Measurements from ENCODE around the gene TAS1R3. TPM values are rescaled to one million over a fixed set of nuclear protein-coding genes. Genes with fewer than 3 reads are reported as not detected.
A peak's percentile ranks its signal among the peaks of the same experiment; 100 is the strongest.

TAS1R3 gene
- total RNA-seq, 2 donors from 2014 or later: 0.30 to 0.35 TPM

GRCh38 chr1:1285102-1285571, 45.9 kb upstream of the TAS1R3 start:
- Histone ChIP-seq H3K9me3 (no peaks in the 10 kb centered on the region), H3K36me3 (no peaks in the 10 kb centered on the region), H3K4me1 (peaks cover 0 to 9% of the 10 kb centered on the region in 2 donors), H3K27ac (no peak overlapping the region), H3K27me3 (peaks cover 0 to 8% of the 10 kb centered on the region in 2 donors), H3K4me3 (no peak overlapping the region)
- DNase-seq (ENCODE audit: low spot score): no peak
- no peak for TF ChIP-seq CTCF (IDR thresholded peaks at IDR 0.05)

GRCh38 chr1:1285611-1286311, 45.3 kb upstream of the TAS1R3 start:
- Histone ChIP-seq H3K4me1 (peaks cover 0 to 14% of the 10 kb centered on the region in 2 donors), H3K27ac (no peak overlapping the region), H3K9me3 (no peaks in the 10 kb centered on the region), H3K36me3 (no peaks in the 10 kb centered on the region), H3K27me3 (peaks cover 0 to 8% of the 10 kb centered on the region in 2 donors), H3K4me3 (no peak overlapping the region)
- no peak for DNase-seq (ENCODE audit: low spot score)
- TF ChIP-seq CTCF (IDR thresholded peaks at IDR 0.05): no peak

- Histone ChIP-seq H3K36me3 (no peaks in the 10 kb centered on the region), H3K4me1 (peaks cover 0 to 20% of the 10 kb centered on the region in 2 donors), H3K27ac (no peak overlapping the region), H3K27me3 (peaks cover 0 to 8% of the 10 kb centered on the region in 2 donors), H3K9me3 (no peaks in the 10 kb centered on the region), H3K4me3 (no peak overlapping the region)
- no peak for TF ChIP-seq CTCF (IDR thresholded peaks at IDR 0.05)
- DNase-seq (ENCODE audit: low spot score): no peak
Measured at GRCh38 chr1:1286313-1287261, 44.5 kb upstream of the TAS1R3 start.

GRCh38 chr1:1287288-1288110, 43.6 kb upstream of the TAS1R3 start:
- Histone ChIP-seq H3K4me3 (no peak overlapping the region), H3K9me3 (no peaks in the 10 kb centered on the region), H3K27ac (no peak overlapping the region), H3K4me1 (peaks cover 0 to 15% of the 10 kb centered on the region in 2 donors), H3K36me3 (no peaks in the 10 kb centered on the region), H3K27me3 (peaks cover 0 to 8% of the 10 kb centered on the region in 2 donors)
- no peak for DNase-seq (ENCODE audit: low spot score)
- no peak for TF ChIP-seq CTCF (IDR thresholded peaks at IDR 0.05)

GRCh38 chr1:1290238-1290731, 40.8 kb upstream of the TAS1R3 start:
- Histone ChIP-seq H3K9me3 (no peaks in the 10 kb centered on the region), H3K27ac (no peak overlapping the region), H3K4me1 (peaks cover 0 to 15% of the 10 kb centered on the region in 2 donors), H3K27me3 (peaks cover 0 to 8% of the 10 kb centered on the region in 2 donors), H3K4me3 (no peak overlapping the region), H3K36me3 (no peaks in the 10 kb centered on the region)
- peak; percentile 32 to 73 for TF ChIP-seq CTCF (IDR thresholded peaks at IDR 0.05)
- no peak for DNase-seq (ENCODE audit: low spot score)

Data from right atrium auricular region (tissue), 2 donors.